ENCODE results near the gene PAPSS2.

PAPSS2 gene

DNA sequence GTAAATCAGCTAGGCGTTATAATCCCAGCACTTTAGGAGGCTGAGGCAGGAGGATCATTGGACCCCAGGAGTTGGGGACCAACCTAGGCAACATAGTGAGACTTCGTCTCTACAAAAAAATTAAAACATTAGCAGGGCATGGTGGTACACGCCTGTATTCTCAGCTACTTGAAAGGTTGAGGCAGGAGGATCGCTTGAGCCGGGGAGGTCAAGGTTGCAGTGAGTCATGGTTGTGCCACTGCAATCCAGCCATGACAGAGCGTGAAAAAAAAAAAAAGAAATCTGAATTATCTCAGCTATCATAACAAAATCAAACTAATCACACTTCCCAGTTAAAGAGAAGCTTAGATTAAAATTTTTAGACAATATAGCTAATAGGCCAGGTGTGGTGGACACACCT is 123.0 kb downstream of the PAPSS2 start:
- no peak for DNase-seq (ENCODE audit: low read depth, low spot score)

DNA sequence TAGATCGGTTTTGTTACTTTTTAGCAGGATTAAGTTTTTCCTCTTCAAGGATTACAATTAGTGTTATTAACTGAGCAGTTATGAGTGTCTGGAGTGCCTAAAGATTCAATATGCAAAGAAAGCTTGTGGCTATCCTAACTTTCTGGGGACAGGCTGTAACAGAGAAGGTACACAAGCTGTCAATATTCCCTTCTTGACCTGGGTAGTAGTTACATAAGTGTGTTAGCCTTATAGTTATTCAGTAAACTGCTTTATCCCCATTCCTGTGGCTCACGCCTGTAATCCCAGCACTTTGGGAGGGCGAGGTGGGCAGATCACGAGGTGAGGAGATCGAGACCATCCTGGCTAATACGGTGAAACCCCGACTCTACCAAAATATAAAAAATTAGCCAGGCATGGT is 126.7 kb downstream of the PAPSS2 start:
- no peak for DNase-seq (ENCODE audit: low read depth, low spot score)

DNA sequence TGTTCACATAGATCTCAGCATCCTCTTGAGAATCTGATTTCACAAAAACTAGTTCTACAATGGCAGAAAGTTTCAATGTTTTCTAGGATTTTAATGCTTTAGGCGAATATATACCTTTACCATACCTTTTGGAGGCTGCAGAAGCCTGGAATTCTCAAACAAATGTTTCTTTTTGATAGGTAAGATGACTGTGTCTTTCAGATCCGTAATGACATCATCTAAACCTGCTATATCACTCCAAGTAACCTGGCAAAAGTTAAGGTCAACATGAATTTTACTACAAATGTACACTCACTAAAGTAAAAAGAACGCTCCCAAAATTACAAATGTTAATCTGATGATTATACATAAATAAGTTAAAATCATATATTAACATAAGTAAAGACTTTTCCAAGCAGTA is 130.5 kb downstream of the PAPSS2 start:
- DNase-seq (ENCODE audit: low read depth, low spot score): no peak

DNA sequence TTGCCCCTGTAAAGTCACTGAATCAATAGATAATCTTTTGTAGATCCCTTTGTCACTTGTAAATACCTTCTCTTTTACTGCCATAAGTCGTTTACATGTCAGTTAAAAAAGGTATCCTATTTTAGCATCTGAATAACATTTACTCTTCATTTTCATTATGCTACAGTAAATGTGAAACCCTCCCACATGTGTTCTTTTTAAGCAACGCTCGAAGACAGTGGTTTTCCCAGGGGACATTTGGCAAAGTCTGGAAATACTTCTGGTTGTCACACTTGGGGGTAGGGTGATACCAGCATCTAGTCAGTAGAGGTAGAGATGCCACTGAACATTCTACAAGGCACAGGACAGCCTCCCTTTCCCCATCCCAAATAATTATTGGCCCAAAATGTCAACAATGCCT is 134.6 kb downstream of the PAPSS2 start:
- no peak for DNase-seq (ENCODE audit: low read depth, low spot score)

All from activated naive CD8-positive, alpha-beta T cell treated with anti-CD3 and anti-CD28 coated beads, Interleukin-2, amount 50 U/mL, for 16 hours (primary cell).